ENCODE measurements around the gene GALK1. TPM values are rescaled to one million over a fixed set of nuclear protein-coding genes. Genes with fewer than 3 reads are reported as not detected.

Gene GALK1
- total and polyA plus RNA-seq, 9 of the 15 experiments (the other 6 are each of a cell fraction or from before 2014, with no cell fraction given): 0.45 to 51.6 (median 17.4) TPM

DNA sequence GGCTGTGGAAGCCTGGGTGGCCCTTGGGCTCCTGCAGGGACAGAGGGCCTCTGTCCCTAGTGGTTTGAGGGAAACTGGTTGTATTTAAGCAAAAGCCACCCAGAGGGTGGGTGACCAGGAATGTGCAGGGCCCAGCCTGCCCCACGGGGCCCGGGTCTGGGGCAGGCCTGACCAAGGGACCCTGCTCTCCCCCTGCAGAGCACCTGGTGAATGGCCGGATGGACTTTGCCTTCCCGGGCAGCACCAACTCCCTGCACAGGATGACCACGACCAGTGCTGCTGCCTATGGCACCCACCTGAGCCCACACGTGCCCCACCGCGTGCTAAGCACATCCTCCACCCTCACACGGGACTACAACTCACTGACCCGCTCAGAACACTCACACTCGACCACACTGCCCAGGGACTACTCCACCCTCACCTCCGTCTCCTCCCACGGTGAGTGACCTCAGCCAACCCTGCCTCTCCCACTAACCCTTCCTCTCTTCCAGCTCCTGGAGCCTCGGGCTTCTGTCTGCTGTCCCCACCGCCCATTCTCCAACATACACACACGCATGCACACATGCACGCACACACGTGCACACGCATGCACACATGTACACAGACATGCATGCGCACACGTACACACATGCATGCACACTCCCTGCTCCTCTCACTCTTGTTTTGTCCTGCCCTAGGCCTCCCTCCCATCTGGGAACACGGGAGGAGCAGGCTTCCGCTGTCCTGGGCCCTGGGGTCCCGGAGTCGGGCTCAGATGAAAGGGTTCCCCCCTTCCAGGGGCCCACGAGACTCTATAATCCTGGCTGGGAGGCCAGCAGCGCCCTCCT is 10.4 kb downstream of the GALK1 start (continued):
- TF ChIP-seq MYC (IDR thresholded peaks at IDR 0.05; ENCODE audit: low read depth, low read length) (peak; percentile 16; the same call in 1 of the 2 replicates), MYC (CRISPR knock-in tag; IDR thresholded peaks at IDR 0.05; ENCODE audit: borderline replicate concordance, low read depth) (no peak), CBX5 (IDR thresholded peaks at IDR 0.05; ENCODE audit: borderline replicate concordance, low read depth) (no peak), TRIM24 (IDR thresholded peaks at IDR 0.05) (no peak), FOXM1 (IDR thresholded peaks at IDR 0.05; ENCODE audit: low read depth) (no peak), FOXM1 (CRISPR knock-in tag; IDR thresholded peaks at IDR 0.05; ENCODE audit: low read depth) (no peak), EGR1 (conservative IDR thresholded peaks at IDR 0.05) (peak; percentile 51), GATAD2B (IDR thresholded peaks at IDR 0.05; ENCODE audit: borderline replicate concordance) (no peak), HMGN3 (IDR thresholded peaks at IDR 0.05; ENCODE audit: borderline replicate concordance, extremely low read depth, insufficient read length, low read depth, low read length) (peak; percentile 21), BHLHE40 (IDR thresholded peaks at IDR 0.05; ENCODE audit: low read length) (peak; percentile 84), FUS (optimal IDR thresholded peaks at IDR 0.05; ENCODE audit: low read depth, low read length) (no peak), SMARCE1 (IDR thresholded peaks at IDR 0.05) (peak; percentile 16; the same call in 1 of the 2 replicates)
- TF ChIP-seq, protein P1, sequence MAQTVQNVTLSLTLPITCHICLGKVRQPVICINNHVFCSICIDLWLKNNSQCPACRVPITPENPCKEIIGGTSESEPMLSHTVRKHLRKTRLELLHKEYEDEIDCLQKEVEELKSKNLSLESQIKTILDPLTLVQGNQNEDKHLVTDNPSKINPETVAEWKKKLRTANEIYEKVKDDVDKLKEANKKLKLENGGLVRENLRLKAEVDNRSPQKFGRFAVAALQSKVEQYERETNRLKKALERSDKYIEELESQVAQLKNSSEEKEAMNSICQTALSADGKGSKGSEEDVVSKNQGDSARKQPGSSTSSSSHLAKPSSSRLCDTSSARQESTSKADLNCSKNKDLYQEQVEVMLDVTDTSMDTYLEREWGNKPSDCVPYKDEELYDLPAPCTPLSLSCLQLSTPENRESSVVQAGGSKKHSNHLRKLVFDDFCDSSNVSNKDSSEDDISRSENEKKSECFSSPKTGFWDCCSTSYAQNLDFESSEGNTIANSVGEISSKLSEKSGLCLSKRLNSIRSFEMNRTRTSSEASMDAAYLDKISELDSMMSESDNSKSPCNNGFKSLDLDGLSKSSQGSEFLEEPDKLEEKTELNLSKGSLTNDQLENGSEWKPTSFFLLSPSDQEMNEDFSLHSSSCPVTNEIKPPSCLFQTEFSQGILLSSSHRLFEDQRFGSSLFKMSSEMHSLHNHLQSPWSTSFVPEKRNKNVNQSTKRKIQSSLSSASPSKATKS (CRISPR knock-in tag; IDR thresholded peaks at IDR 0.05): no peak
- TF ChIP-seq, protein P2, sequence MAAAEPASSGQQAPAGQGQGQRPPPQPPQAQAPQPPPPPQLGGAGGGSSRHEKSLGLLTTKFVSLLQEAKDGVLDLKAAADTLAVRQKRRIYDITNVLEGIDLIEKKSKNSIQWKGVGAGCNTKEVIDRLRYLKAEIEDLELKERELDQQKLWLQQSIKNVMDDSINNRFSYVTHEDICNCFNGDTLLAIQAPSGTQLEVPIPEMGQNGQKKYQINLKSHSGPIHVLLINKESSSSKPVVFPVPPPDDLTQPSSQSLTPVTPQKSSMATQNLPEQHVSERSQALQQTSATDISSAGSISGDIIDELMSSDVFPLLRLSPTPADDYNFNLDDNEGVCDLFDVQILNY (CRISPR knock-in tag; IDR thresholded peaks at IDR 0.05): 0 out of 2 replicates have a peak, but pooled peaks have one; percentile 57
- TF ChIP-seq, protein P3, sequence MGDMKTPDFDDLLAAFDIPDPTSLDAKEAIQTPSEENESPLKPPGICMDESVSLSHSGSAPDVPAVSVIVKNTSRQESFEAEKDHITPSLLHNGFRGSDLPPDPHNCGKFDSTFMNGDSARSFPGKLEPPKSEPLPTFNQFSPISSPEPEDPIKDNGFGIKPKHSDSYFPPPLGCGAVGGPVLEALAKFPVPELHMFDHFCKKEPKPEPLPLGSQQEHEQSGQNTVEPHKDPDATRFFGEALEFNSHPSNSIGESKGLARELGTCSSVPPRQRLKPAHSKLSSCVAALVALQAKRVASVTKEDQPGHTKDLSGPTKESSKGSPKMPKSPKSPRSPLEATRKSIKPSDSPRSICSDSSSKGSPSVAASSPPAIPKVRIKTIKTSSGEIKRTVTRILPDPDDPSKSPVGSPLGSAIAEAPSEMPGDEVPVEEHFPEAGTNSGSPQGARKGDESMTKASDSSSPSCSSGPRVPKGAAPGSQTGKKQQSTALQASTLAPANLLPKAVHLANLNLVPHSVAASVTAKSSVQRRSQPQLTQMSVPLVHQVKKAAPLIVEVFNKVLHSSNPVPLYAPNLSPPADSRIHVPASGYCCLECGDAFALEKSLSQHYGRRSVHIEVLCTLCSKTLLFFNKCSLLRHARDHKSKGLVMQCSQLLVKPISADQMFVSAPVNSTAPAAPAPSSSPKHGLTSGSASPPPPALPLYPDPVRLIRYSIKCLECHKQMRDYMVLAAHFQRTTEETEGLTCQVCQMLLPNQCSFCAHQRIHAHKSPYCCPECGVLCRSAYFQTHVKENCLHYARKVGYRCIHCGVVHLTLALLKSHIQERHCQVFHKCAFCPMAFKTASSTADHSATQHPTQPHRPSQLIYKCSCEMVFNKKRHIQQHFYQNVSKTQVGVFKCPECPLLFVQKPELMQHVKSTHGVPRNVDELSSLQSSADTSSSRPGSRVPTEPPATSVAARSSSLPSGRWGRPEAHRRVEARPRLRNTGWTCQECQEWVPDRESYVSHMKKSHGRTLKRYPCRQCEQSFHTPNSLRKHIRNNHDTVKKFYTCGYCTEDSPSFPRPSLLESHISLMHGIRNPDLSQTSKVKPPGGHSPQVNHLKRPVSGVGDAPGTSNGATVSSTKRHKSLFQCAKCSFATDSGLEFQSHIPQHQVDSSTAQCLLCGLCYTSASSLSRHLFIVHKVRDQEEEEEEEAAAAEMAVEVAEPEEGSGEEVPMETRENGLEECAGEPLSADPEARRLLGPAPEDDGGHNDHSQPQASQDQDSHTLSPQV (IDR thresholded peaks at IDR 0.05): peak; percentile 25; the same call in 1 of the 2 replicates
- TF ChIP-seq, protein P4, sequence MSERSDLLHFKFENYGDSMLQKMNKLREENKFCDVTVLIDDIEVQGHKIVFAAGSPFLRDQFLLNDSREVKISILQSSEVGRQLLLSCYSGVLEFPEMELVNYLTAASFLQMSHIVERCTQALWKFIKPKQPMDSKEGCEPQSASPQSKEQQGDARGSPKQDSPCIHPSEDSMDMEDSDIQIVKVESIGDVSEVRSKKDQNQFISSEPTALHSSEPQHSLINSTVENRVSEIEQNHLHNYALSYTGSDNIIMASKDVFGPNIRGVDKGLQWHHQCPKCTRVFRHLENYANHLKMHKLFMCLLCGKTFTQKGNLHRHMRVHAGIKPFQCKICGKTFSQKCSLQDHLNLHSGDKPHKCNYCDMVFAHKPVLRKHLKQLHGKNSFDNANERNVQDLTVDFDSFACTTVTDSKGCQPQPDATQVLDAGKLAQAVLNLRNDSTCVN (CRISPR knock-in tag; IDR thresholded peaks at IDR 0.05): no peak
- TF ChIP-seq, protein P5, sequence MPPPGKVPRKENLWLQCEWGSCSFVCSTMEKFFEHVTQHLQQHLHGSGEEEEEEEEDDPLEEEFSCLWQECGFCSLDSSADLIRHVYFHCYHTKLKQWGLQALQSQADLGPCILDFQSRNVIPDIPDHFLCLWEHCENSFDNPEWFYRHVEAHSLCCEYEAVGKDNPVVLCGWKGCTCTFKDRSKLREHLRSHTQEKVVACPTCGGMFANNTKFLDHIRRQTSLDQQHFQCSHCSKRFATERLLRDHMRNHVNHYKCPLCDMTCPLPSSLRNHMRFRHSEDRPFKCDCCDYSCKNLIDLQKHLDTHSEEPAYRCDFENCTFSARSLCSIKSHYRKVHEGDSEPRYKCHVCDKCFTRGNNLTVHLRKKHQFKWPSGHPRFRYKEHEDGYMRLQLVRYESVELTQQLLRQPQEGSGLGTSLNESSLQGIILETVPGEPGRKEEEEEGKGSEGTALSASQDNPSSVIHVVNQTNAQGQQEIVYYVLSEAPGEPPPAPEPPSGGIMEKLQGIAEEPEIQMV (tag; conservative IDR thresholded peaks at IDR 0.05; ENCODE audit: low read depth): no peak

Measured in K562 (cell line).